ENCODE data around the gene SMIM29.
A peak's percentile ranks its signal among the peaks of the same experiment; 100 is the strongest.

SMIM29 gene

GRCh38 chr6:34223956-34224940, 24.6 kb downstream of the SMIM29 start:
- DNase-seq: peak; percentile 96 to 97

GRCh38 chr6:34223381-34223955, 25.3 kb downstream of the SMIM29 start:
- DNase-seq: no peak

DNA sequence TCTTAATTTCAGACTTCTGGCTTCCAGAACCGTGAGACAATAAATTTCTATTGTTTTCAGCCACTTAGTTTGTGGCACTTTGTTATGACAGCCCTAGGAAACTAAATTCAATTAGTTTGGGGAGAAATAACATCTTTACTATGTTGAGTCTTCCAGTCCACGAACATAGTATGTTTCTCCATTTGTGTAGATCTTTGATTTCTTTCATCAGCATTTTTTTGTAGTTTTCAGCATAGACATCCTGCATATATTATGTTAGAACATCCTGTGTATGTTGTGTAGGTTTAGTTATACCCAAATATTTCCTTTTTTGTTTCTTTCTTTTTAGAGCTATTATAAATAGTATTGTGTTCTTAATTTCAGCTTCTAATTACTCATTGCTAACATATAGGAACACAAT, 30.1 kb downstream of the SMIM29 start:
- DNase-seq: no peak

DNA sequence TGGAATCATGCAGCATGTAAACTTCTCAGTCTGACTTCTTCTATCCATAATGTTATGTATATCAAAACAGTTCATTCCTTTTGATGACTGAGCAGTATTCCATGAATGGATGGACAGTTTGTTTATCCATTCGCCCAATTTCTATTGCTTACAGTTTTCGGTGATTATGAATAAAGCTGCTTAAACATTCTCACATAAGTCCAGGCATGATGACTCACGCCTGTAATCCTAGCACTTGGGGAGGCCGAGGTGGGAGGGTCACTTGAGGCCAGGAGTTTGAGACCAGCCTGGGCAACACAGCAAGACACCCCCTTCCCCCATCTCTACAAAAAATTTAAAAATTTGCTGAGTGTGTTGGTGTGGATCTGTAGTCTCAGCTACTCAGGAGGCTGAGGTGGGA, 35.0 kb downstream of the SMIM29 start:
- no peak for DNase-seq

DNA sequence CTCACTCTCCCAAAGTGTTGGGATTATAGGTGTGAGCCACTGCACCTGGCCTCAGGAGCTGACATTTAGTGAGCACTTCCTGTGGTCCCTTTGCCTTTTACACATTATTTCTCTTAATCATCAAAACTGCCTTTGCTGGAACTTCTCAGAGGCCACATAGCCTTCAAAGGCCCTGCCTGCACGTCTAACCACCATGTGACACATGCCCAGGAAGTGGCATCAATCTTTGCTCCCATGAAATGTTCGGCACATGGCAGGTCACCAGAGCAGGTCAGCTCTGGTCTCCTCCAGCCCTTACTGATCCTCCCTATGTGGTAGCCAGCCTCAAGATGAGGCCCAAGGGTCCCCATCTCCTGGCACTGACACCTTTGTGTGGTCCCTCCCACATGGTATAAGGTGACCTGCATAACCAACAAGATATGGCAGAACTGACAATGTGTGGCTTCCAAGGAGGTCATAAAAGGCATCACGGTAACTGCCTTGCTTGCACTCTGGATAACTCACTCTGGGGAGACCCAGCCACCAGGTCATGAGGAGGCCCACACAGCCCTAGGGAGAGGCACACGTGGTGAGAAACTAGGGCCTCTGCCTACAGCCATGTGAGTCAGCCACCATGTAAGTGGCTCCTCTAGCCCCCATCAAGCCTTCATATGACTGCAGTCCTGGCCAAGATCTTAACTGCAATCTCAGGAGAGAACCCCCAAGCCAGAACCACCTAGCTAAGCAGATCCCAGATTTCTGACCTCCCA, 40.9 kb downstream of the SMIM29 start:
- DNase-seq: peak in 1 of 2 donors; percentile 51

GRCh38 chr6:34206726-34207125, 42.1 kb downstream of the SMIM29 start:
- no peak for DNase-seq

- DNase-seq: no peak
Measured at GRCh38 chr6:34205916-34206315, 42.9 kb downstream of the SMIM29 start.

GRCh38 chr6:34205466-34205865, 43.3 kb downstream of the SMIM29 start:
- DNase-seq: peak in 1 of 2 donors; percentile 49

DNA sequence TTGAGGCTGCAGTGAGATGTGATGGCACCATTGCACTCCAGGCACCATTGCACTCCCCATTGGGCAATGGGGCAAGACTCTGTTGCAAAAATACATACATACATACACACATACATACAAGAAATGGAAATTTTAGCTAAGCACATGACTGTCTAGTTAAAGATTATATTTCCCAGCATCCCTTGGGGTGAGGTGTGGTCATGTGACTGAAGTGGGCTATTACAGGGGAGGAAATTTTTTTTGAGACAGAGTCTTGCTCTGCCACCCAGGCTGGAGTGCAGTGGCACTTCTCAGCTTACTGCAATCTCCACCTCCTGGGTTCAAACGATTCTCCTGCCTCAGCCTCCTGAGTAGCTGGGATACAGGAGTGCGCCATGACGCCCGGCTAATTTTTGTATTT, 44.1 kb downstream of the SMIM29 start:
- DNase-seq: no peak

DNA sequence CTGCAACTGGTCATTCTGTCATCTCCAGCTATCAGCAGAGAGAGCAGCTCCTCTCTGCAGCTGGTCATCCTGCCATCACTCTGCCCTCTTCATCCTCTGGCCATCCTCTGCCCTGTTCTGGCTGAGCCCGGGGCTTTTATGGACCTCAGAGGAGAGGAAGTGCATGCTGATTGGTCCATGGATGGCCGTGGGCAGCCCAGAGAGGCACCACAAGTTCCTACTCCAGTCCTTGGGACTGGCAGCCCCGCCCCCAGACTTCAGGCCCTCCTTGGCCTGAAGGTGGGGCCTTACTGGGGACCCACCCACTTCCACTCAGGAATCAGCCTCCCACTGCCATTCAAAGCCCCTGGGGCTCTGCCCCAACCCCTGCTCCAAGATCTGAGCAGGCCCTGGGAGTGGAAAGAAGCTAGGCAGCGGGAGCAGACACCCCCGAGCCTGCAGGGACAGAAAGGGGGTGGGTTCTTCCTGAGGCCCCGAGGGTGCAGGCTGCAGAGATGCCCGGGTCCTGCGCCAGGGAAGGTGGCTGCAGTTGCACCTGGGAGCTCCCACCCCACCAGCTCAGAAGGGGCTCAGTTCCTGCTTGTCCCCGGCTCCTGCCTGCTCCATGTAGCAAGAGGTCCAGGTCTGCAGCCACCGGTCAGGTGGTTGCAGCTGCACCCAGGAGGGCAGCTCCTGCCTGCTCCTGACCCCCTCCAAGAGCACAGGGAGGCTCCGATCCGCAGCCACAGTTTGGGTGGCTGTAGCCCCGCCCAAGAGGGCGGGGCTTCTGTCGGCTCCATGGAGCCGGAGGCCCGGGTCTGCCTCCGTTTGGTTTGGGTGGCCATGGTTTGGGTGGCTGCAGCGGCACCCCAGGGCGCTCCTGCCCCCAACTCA, 46.2 kb downstream of the SMIM29 start:
- no peak for DNase-seq

DNA sequence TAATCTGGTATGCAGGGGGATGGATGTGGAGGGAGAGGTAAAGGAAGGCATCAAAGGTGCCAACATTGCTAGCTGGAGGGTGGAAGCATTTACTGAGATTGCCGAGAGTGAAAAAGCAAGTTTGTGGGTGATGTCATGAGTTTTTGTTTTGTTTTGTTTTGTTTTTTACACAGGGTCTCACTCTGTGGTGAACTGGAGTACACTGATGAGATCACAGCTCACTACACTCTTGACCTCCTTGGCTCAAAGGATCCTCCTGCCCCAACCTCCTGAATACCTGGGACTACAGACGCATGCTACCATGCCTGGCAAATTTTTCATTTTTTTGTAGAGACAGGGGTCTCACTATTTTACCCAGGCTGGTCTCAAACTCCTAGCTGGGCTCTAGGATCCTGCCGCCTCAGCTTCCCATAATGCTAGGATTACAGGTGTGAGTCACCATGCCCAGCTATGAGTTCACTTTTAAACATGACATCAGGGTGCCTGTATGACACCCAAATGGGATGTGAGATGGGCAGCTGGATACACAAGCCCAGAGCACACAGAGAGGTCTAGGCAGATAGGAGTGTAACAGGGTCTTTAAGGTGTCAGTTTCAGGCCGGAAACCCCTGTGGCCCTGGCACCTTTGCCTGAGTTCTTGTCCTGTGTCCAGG, 47.2 kb downstream of the SMIM29 start:
- DNase-seq: no peak

GRCh38 chr6:34200340-34200971, 48.4 kb downstream of the SMIM29 start:
- no peak for DNase-seq

- DNase-seq: no peak
Measured at GRCh38 chr6:34196833-34197195, 52.0 kb downstream of the SMIM29 start.

Measured in inflammatory macrophage treated with lipopolysaccharide for 1 hour (primary cell).